Cardiac muscle cell (in vitro differentiated cells and primary cell): Measurements from ENCODE around the gene DRC3. TPM values are rescaled to one million over a fixed set of nuclear protein-coding genes. Genes with fewer than 3 reads are reported as not detected.

Experiments used
- DNase-seq, 2 donors: peaks; one replicate each; pipeline versions ENCODE4 v3.0.0 to v3.0.0-alpha.2; 2010 to 2017; ENCODE audit warnings: low read depth in 1 of 2, low spot score in 1 of 2
- H3K27ac ChIP-seq: fragments of 200-600 bp; sonication (generic); 2 replicates; pipeline ENCODE4 v1.5.1; 2016
- H3K27me3 ChIP-seq: fragments of 200-600 bp; sonication (generic); 2 replicates; pipeline ENCODE4 v1.6.0; 2016; ENCODE audit warnings: control low read depth
- H3K36me3 ChIP-seq: fragments of 200-600 bp; sonication (generic); 2 replicates; pipeline ENCODE4 v1.5.1; 2016; ENCODE audit warnings: control low read depth
- H3K4me1 ChIP-seq: fragments of 200-600 bp; sonication (generic); 2 replicates; pipeline ENCODE4 v1.8.1; 2017; ENCODE audit warnings: low read depth, mild to moderate bottlenecking, mixed run types
- H3K4me3 ChIP-seq: fragments of 200-600 bp; sonication (generic); 2 replicates; pipeline ENCODE4 v1.5.1; 2016; ENCODE audit warnings: mild to moderate bottlenecking
- H3K9me3 ChIP-seq: fragments of 200-600 bp; sonication (generic); 2 replicates; pipeline ENCODE4 v1.5.1; 2017; ENCODE audit warnings: low read depth, mild to moderate bottlenecking, control low read depth
- CTCF ChIP-seq: IDR thresholded peaks from 2 replicates; pipeline ENCODE4 v1.5.1; 2012; ENCODE audit warnings: low read depth, mild to moderate bottlenecking, low read length
- polyA plus RNA-seq: library from polyadenylated mRNA; unstranded; fragments of >200 nt; fragmentation: Nextera tagmentation; extraction: Ambion mirVana; gene quantifications from 2 replicates; pipeline ENCODE4 v1.2.1, GENCODE V29; 2016
- total RNA-seq: library from RNA; depleted of rRNA; stranded (reverse); fragments of >200 nt; gene quantifications from 2 replicates; pipeline ENCODE4 v1.2.3, GENCODE V29; 2016

Gene DRC3
- total and polyA plus RNA-seq, 2 experiments from 2014 or later = 0.21 to 4.1 TPM

GRCh38 chr17:18041776-18042175 is 69.1 kb downstream of the DRC3 start:
- Histone ChIP-seq H3K27ac (no peak overlapping the region), H3K36me3 (peaks cover under 1% of the 10 kb centered on the region), H3K4me3 (no peak overlapping the region), H3K9me3 (no peaks in the 10 kb centered on the region), H3K4me1 (no peaks in the 10 kb centered on the region), H3K27me3 (no peaks in the 10 kb centered on the region)
- DNase-seq = peak in 1 of 2 donors; percentile 37
- no peak for TF ChIP-seq CTCF

GRCh38 chr17:18042983-18043382 is 70.3 kb downstream of the DRC3 start:
- no peaks in the 10 kb centered on the region for H3K9me3 ChIP-seq
- H3K36me3 ChIP-seq = peaks cover 6% of the 10 kb centered on the region
- H3K4me1 ChIP-seq = no peaks in the 10 kb centered on the region
- H3K27me3 ChIP-seq = no peaks in the 10 kb centered on the region
- H3K4me3 ChIP-seq = no peak overlapping the region
- H3K27ac ChIP-seq = no peak overlapping the region
- no peak for DNase-seq
- TF ChIP-seq CTCF = no peak

- Histone ChIP-seq H3K9me3 (no peaks in the 10 kb centered on the region), H3K4me3 (no peak overlapping the region), H3K27ac (no peak overlapping the region), H3K36me3 (peaks cover 6% of the 10 kb centered on the region), H3K27me3 (no peaks in the 10 kb centered on the region), H3K4me1 (no peaks in the 10 kb centered on the region)
- DNase-seq = peak in 1 of 2 donors; percentile 37
- peak; percentile 25 for TF ChIP-seq CTCF
Observed at GRCh38 chr17:18043491-18043890, 70.8 kb downstream of the DRC3 start.

GRCh38 chr17:18044609-18045008 is 71.9 kb downstream of the DRC3 start:
- H3K4me1 ChIP-seq = no peaks in the 10 kb centered on the region
- H3K36me3 ChIP-seq = peaks cover 6% of the 10 kb centered on the region
- H3K4me3 ChIP-seq = no peak overlapping the region
- no peaks in the 10 kb centered on the region for H3K27me3 ChIP-seq
- DNase-seq = no peak
- H3K9me3 ChIP-seq = no peaks in the 10 kb centered on the region
- no peak for TF ChIP-seq CTCF
- no peak overlapping the region for H3K27ac ChIP-seq

GRCh38 chr17:18045691-18046350 is 73.2 kb downstream of the DRC3 start:
- Histone ChIP-seq H3K9me3 (no peaks in the 10 kb centered on the region), H3K27ac (no peak overlapping the region), H3K36me3 (peaks cover 6% of the 10 kb centered on the region), H3K27me3 (no peaks in the 10 kb centered on the region), H3K4me3 (no peak overlapping the region), H3K4me1 (no peaks in the 10 kb centered on the region)
- no peak for TF ChIP-seq CTCF
- no peak for DNase-seq
